Body of pancreas (tissue), 4 donors: ENCODE measurements around the gene SEC62.

Experiments
- POLR2A ChIP-seq, 3 donors: fragments of 450-650 bp; IDR thresholded peaks; one replicate each; pipeline ENCODE4 v1.6.1; 2016; ENCODE audit warnings: antibody characterized with exemption in 3 of 3, mild to moderate bottlenecking in 2 of 3
- TF ChIP-seq, protein P1 (sequence below), 7 experiments: fragments of 450-650 bp in 4 of 7; fragments of 200-600 bp in 3 of 7; sonication (generic) in 3 of 7; IDR thresholded peaks; one replicate each; pipeline ENCODE4 v1.5.1; 2016 to 2019; ENCODE audit warnings: antibody characterized with exemption in 7 of 7

GRCh38 chr3:170044271-170044670 lies 77.7 kb downstream of the SEC62 start:
- TF ChIP-seq, protein P1, sequence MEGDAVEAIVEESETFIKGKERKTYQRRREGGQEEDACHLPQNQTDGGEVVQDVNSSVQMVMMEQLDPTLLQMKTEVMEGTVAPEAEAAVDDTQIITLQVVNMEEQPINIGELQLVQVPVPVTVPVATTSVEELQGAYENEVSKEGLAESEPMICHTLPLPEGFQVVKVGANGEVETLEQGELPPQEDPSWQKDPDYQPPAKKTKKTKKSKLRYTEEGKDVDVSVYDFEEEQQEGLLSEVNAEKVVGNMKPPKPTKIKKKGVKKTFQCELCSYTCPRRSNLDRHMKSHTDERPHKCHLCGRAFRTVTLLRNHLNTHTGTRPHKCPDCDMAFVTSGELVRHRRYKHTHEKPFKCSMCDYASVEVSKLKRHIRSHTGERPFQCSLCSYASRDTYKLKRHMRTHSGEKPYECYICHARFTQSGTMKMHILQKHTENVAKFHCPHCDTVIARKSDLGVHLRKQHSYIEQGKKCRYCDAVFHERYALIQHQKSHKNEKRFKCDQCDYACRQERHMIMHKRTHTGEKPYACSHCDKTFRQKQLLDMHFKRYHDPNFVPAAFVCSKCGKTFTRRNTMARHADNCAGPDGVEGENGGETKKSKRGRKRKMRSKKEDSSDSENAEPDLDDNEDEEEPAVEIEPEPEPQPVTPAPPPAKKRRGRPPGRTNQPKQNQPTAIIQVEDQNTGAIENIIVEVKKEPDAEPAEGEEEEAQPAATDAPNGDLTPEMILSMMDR (IDR thresholded peaks at IDR 0.05), result no peak
- no peak for TF ChIP-seq POLR2A (IDR thresholded peaks at IDR 0.05)
